VCaP (cell line): Measurements from ENCODE around the gene ATP2C2.

ENCODE experiments used
- H3K27ac ChIP-seq: fragments of 450-650 bp; 2 replicates; pipeline ENCODE4 v1.5.1; 2017
- TF ChIP-seq, protein P1 (sequence below): fragments of 450-650 bp; conservative IDR thresholded peaks from 2 replicates; pipeline ENCODE4 v1.5.1; 2017; ENCODE audit warnings: mild to moderate bottlenecking, moderate library complexity

Gene ATP2C2

DNA sequence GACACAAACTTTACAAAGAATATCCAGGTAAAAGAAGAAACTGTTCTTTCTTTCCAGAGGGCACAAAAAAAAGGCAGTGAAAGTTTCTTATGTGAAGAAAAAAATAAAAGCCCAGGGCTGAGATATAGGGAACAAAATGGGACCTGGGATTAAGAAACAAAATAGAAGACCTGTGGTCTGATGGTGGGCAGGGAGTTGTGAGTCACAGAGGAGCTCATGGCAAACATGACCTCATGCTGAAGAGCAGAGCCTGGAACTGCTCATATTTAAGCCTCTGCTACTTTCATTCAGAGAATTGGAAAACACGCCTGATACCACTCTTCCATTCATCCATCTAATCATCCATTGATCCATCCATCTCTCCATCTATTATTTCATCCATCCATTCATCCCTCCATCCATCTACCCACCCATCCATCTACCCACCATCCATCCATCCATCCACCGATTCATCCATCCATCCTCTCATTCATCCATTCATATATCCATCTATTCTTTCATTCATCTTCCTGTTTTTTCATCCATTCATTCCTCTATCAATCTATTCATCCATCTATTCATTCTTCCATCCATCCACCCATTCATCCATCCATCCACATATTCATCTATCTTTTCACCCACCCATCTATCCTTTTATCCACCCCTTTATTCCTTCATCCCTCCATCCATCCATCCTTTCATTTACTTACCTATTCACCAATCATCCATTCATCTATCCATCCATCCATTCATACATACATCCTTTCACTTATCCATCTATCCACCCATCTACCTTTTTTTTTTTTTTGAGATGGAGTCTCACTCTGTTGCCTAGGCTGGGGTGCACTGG, 43.7 kb upstream of the ATP2C2 start:
- TF ChIP-seq, protein P1, sequence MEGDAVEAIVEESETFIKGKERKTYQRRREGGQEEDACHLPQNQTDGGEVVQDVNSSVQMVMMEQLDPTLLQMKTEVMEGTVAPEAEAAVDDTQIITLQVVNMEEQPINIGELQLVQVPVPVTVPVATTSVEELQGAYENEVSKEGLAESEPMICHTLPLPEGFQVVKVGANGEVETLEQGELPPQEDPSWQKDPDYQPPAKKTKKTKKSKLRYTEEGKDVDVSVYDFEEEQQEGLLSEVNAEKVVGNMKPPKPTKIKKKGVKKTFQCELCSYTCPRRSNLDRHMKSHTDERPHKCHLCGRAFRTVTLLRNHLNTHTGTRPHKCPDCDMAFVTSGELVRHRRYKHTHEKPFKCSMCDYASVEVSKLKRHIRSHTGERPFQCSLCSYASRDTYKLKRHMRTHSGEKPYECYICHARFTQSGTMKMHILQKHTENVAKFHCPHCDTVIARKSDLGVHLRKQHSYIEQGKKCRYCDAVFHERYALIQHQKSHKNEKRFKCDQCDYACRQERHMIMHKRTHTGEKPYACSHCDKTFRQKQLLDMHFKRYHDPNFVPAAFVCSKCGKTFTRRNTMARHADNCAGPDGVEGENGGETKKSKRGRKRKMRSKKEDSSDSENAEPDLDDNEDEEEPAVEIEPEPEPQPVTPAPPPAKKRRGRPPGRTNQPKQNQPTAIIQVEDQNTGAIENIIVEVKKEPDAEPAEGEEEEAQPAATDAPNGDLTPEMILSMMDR, result no peak
- H3K27ac ChIP-seq, result no peak overlapping the region

DNA sequence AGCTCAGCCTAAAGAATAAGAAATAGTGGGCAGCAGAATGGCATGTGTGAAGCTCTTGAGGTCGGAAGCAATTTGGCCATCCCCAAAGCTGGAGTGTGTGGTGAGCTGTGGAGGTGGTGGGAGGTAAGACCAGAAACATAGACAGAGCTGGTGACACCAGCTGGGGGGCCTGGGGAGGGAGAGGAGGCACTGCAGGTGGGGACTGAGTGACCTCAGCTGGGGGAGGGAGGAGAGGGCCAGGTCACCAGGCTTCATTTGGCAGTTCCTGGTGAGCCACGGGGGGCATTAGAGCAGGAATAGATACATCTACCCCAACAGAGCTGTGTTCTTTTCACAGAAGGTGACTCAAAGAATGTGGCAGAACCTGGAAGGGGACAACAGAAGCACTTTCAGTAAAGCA, 41.8 kb upstream of the ATP2C2 start:
- TF ChIP-seq, protein P1, result no peak
- H3K27ac ChIP-seq, result no peak overlapping the region

DNA sequence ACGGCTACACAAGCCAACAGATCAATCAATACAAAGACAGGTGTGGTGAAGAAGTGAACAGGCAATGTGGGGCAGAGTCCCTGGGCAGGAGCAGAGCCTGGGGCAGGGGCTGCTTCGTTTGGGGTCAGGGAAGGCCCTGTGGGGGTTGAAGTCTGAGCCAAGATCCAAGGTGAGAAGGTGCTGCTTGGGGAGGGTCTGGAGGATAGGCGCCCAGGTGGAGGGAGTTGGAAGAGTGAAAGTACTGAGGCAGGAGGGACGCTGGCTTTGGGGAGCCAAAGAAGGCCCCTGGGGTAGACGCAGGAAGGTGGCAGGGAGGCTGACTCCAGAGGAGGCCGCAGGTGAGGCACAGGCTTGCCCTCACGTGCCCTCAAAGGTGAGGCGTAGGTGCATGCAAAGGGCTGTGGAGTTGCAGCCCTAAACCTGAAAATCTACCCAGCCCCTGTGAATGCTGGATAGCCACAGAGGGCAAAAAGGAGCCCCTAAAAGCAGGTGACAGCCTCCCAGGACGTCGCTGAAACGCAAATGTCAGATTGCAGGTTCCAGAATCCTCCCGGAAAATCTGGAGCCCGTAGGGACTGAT, 40.3 kb upstream of the ATP2C2 start:
- TF ChIP-seq, protein P1, result no peak

DNA sequence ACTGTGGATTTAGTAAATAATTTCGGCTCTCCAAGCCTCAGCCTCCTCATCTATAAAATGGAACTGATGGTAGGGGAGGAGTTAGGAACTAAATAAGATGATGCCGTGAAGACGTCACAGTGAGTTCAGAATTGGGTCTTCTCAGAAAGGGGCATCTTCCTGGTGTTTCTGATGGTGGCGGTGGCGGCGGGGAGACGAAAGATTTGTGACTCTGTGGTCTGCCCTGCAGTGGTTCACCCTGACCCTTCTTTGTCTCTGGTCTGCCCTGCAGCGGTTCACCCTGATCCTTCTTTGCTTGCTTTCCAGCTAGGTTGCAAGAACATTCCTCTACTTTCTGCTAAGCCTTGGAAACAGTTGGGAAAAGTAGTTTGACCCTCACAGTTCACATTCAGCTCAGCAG, 39.3 kb upstream of the ATP2C2 start:
- TF ChIP-seq, protein P1, result no peak
- H3K27ac ChIP-seq, result no peak overlapping the region

More for the DNA sequence above, 40.3 kb upstream of the ATP2C2 start:
- H3K27ac ChIP-seq, result no peak overlapping the region

DNA sequence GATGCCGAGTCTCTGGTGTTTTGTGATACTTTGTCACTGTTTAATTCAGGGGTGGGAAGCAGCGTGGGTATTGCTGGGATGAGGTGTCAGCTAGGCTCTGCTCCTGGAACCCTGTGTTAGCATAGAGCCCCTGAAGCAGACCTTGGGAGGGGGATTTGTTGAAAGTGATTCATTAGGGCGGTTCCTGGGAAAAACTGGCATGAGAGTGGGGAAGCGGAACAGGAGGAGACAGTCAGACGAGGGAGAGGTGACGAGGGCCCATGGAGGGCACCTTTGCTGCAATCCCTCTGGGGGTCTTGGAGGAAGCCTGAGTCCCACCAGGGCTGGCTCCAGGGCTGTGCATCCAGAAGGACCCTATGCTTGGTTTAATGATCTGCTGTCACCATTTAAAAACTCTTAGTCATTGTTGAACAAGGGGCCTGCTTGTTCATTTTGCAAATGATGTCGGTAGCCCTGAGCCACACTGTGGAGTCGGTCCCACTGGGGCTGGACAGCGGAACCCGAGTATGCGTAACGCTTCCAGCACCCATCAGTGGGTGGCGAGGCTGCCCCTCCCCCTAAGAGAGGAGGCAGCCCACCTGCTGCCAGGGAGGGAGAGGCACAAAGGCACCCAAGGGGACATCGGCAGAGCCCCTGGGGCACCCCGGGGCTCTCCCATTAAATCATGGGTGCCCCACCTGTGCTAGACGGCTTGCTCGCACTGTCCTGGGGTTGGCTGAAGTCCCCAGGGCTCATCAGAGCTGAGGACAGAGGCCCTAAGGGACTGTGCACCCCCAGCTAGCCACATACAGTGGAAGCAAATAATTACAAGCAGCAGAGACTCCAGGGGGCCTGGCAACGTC, 38.3 kb upstream of the ATP2C2 start:
- TF ChIP-seq, protein P1, result no peak
- H3K27ac ChIP-seq, result no peak overlapping the region

DNA sequence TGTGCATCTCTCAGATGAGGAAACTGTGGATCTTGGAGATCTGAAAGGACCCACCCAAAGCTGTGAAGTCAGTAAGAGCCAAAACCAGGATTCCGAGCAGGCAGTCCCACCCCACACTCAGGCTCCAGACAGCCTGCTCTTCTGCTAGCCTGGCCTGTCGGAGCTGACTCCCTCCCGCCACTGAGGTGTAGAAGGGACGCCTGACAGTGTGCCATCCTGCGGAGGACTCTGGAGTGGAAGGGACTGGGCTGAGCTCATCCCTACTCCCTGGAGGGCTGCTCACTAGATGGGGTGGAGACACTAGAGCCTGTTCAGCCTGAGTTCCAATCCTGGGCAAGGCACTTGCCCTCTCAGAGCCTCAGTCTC, 37.7 kb upstream of the ATP2C2 start:
- TF ChIP-seq, protein P1, result no peak
- no peak overlapping the region for H3K27ac ChIP-seq
